NCI-H526 (cell line): Measurements from ENCODE around the gene NTM.

ENCODE experiments used
- DNase-seq, 2 experiments: peaks; one replicate each; lab custom pipeline; 2025; lab: John Stamatoyannopoulos, UW

The NTM gene

DNA sequence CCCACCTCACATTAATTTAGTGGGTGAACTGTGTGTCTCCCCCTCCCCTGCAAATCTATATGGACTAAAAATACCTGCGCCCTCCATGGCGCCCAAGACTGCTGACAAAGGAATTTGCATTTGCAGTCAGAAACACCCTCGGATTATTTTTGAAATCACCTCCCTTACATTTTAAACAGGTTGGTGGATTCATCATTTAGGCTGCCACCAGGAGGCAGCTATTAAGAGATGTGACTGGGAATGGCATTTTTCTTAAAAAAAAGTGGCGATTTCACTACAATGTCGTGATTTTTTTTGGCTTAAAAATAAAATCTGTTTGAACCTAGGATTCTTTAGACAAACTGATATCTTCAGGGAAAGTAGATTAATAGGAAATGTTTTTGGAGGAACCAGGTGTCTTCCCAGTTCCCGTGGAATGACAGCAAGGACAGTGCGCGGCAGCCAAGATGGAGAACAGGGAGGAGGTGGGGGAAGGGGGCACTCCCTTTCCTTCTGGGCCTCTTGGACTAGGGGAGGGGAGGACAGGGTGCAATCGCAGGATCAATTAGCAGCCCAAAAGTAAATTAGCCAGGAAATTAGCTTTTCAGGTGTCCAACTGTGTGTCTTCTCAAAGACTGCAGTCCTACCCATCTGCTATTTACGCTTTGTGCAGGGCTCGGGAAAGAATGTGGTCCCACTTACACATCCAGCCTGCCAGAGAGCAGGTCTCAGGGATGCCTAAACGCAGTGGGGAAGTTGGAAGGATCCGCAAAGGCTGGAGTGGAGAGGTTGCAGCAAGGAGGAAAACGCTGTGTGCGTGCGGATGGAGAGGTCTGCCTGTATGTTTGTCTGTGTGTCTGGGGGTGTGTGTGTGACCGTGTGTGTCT is 496.4 kb downstream of the NTM start:
- DNase-seq, result peak; percentile 42 to 72

DNA sequence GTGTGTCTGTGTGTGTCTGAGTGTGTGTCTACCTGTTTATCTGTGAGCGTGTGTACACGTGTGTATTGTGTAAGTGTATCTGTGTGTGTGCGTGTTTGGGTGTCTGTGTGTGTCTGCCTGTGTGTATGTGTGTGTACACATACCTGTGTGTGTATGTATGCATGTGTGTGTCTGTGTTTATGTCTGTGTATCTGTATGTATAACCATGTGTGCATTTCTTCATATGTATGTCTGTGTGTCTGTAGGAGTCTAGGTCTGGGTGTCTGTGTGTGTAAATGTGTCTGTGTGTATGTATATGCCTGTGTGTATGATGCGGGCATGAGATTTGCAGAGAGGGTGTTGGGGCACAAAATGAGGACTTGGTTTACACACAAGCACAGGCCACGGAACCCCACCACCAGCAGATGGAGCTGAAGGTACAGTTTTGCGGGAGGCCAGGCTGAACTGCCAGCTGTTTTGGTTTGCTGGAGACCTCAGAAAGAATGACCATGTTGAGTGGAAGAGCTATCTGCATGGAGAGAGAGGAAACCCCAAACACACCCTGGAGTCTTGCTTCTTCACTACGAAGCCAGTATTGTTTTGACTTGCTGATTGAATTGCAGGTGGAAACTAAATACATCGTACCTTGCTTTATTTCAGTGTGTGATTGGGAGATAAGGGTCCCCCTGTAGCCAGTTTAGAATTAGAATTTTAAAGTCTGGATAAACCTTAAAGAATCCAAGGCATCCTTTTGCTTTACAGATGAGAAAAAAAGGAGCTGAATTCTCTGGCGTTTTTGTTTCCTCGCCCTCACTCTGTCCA is 497.2 kb downstream of the NTM start:
- DNase-seq, result peak; percentile 34 to 90

- DNase-seq, result no peak
These were observed 498.5 kb downstream of the NTM start for GRCh38 chr11:131868629-131869507.

DNA sequence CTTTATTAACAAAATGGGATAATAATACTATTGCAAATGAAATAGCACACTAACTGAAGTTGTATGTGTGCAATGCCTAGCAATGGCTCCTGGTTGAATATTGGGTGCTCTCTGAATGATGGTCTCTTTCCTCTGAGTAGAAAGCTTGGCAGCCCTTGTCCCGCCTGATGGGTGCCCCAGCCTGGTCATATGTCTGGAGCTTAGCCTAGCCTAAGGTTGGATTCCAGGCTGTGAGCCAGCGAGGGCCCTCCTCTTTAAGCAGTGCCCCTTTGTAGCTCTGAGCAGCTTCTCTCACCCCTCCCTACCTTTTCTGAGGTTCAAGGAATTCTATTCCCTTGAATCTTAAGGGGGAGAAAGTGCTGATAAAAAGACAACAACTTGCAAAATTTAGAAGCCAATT is 499.9 kb downstream of the NTM start:
- DNase-seq, result no peak

GRCh38 chr11:131871006-131871405 is 500.6 kb downstream of the NTM start:
- no peak for DNase-seq

- no peak for DNase-seq
These were observed 503.7 kb downstream of the NTM start for GRCh38 chr11:131874070-131874469.

DNA sequence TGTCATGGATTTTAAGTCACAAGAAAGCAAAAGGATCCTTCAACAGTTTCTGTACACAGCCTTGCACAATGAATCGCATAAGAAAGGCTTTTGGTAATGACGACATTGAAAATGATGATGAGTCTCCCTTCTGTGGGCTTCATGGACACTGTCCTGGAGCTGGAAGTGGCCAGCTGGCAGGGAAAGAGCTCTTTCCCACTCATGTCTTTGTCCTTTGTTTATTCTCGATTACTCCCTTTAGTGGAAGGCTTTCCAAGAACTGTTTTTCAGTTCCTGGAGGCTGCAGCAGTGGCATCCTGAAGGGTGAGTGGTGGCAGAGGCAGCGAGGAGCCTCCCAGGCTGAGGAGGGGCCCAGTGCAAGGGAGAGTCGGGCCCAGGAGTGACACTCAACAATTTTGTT is 505.2 kb downstream of the NTM start:
- no peak for DNase-seq

DNA sequence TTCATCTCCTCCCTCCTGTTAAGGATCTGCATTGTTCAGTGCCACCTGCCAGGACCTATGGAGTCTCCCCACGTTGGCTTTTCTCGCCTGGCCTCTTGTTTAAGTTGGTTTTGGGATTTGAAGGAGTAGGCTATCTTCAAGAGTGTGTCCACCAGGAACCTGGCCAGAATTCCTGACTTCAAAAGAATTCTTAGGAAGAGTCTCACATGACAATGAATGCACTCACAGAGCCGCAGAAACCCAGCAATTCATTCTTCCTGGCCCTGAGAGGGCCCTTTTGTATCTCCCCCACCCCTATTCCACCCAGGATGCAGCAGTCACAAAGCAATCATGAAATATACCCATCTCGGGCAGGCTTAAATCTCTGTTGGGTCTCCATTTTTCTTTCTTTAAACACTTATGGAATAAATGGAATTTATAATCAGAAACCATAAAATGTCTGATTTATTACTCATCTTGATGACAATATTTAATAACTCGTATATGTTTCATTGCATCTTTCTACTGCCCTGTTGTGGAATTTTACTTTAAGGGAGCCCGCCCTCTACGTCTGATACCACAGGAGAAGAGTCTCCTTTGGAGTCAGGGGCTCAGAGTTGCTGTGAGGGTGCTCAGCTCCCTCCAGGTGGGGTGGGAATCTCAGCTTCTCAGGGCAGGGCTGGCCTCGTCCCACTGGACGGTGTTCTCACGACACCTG is 507.0 kb downstream of the NTM start:
- DNase-seq, result no peak

- DNase-seq, result peak in 1 of 2 experiments; percentile 21
These were observed 509.9 kb downstream of the NTM start for GRCh38 chr11:131880316-131880715.

- DNase-seq, result no peak
These were observed 510.6 kb downstream of the NTM start for GRCh38 chr11:131880976-131881375.

GRCh38 chr11:131883332-131883731 is 512.9 kb downstream of the NTM start:
- no peak for DNase-seq

GRCh38 chr11:131884461-131885073 is 514.2 kb downstream of the NTM start:
- DNase-seq, result no peak

DNA sequence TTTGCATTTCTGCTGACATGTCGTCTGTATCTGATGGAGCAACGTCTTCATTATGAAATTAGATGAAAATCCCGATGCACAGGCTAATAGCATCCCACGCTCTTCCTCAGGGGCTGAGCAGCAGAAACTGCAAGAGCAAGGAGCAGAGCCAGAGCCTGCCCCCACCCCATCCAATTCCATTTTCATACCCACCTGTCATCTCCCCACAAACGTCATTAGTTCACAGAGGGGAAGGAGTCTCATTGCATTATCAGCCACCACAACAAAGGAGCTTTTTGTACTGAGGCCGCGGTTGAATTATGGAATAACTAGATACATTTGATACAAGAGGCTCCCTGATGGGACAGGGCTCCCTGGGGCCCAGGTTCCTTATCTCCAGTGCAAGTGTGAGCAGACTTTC is 515.0 kb downstream of the NTM start:
- DNase-seq, result no peak

GRCh38 chr11:131886201-131886600 is 515.8 kb downstream of the NTM start:
- DNase-seq, result no peak

DNA sequence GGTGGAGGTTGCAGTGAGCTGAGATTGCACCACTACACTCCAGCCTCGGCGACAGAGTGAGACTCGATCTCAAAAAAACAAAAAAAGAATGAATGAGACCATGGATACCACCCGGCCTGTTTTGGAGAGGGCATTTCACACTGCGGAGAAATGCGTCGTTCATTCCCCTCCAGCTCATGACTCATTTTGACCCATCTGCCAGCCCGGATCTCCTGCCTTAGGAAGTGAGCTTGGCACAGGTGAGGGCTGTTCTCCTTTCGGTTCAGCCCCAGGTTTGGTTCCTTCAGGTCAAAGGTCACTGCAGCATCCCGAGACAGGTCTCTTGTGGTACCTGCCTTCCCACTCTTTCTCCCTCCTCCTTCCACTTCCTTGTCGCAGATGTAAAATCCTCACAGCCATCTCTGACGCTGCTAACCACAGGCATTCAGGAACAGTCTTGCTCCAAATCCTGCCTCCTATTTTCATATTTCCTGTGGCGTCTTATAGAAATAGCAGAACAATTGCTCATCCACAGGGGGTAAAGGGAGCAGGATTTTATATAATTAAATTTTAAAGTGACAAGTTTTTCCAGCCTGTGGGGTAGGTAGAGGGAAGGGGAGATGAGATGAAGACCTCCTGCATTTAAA is 517.9 kb downstream of the NTM start:
- no peak for DNase-seq

DNA sequence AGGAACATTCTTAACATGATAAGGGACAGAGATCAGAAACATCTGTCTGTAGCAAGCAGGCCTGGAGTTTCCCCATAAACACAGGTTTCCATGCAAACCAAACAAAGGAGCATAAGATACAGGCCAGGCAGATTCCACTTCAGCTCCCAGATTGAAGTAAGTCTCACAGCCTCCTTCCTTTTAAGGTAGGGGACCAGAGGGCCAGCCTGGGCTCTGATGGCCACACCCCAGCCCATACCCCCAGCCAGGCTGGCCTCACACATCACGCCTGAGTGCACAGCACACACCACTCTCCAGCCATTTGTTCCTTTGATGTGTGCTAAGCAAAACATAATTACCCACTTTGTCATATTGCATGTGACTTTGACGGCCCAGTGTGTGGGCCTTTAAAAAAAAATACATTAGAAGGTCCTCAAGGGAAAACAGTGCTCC is 518.7 kb downstream of the NTM start:
- DNase-seq, result no peak

DNA sequence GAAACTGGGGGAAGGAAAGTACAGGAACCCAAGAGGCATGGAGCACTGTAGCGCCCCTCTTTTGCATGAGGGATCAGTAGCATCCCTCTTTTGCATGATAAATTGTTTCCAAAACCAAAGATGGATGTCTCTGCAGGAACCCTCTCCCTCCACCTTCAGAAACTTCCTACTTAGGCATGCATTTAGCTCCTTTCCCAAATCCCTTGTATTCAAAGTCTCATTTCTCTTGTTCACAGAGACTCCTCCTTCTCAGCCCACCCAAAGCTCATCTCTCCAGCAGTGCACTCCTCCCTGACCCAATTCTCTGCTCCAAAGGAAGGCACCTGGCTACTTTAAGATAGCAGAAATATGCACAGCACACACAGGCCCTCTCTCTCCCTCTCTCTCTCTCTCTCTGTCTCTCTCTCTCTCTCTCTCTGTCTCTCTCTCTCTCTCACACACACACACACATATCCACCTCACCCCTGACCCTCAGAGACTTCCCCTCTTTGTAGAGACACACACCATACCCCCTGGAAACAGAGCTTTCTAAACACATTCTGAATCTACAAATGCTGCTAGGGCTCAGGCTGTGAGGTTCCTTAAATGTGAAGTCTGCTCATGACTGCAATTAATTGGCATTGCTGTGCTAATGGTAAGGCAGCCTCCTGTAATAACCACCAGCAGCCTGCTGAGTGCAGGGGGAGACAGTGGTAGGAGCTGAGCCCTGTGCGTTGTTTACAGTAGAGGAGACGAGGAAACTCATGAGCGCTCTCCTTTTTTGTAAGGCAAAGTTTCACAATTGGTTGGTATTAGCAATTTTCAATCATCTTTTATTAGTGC is 519.6 kb downstream of the NTM start:
- no peak for DNase-seq

DNA sequence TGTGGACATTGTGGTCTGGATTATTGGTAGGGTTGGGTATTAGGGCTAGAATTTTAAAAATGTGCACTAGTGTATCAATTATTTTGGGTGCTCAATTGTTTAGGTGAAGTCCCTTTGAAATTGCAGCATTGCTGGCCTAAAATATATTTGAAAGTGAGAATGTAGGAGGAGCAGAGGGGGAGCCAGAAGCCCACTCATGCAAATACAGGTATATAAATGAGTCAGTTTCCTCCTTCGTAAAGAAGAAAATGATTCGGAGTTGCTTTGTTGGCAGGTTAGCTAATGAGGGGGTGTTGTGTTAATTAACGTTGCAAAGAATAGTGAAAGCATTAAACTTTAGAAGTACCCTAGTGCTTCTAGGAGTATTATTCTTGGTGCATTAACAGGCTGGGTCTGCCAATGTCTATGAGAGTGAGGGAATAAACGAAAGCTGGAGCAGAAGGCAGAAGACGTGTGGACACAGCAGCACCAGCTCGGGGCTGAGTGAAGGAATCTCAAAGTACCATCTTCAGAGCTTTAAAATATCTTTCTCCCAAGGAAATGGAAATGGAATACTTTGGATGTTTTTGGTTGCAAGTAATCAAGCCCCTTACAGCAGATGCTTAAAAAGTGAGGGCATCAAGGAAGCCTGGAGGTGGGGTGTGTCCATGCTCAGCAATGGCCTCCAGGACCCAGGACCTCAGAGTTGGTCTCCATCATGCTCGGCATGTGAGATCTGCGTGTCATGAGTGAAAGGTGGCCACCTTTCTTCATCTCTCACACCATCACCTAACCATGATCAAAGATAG is 522.9 kb downstream of the NTM start:
- DNase-seq, result no peak

DNA sequence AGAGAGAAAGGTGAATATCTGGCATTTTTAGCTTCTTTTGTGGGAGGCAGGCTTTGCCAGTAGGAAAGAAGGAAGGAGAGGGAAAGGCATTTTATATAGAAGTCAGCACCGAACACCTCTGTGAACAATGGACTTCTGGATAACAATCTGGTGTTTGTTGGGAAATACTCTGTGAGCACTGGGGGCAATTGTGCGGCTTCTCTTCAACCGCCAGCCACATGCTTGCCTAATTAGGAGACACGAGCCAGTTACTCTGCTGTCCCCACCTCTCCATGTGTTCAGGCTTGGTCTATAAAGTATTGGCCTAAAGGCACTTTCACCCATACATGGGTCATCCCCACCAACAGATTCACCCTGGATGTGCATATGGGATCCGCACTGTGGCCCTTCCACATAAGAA is 523.6 kb downstream of the NTM start:
- DNase-seq, result no peak
